NCI-H1048 (cell line): ENCODE results near the gene GBP7.
"Not testable (repeated sequence)": the region's sequence is repeated elsewhere in the genome, so short reads cannot be mapped to it uniquely, and the experiment has no call there.

Source experiments
- DNase-seq: peaks from one replicate; lab custom pipeline; 2025; lab: John Stamatoyannopoulos, UW

GBP7 gene

DNA sequence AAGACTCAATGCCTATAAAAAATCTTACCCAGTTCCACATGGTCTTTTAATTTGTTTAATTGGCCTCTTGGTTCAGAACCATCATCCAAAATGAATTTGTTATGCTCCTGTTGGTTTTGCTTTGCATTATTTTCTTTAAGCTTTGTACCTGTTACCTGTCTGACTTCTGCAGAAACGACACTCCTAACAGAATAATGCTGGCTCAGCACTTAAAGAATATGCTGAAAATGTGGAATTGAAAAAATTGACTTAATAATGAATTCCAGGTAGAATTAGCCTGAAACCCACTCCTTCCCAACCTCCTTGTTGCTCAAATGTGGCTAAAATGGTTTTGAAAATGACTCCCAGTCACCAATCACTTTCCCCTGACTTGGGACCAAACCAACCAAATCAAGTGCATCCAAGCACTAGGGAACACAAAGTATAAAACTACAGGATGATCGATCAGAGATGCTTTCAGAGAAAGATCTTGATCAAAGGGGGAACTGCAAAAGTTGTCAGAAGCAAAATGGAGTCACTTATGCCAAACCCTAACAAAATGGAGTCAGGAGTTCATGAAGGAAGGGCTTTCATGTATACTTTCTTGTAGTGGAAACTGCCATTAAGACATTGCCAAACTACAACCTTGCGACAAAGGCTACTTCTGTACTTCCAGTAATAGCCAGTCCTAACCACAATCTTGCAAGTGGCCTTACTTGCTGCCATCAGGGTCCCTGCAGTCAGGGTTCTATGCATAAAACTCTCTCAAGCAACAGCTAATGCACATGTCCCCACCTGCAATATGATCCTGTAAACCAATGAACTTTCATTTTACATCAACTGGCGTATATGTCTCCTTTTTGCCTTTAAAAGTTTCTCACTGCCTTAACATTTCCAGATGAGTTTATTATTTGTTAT is 5.4 kb downstream of the GBP7 start:
- no peak for DNase-seq

DNA sequence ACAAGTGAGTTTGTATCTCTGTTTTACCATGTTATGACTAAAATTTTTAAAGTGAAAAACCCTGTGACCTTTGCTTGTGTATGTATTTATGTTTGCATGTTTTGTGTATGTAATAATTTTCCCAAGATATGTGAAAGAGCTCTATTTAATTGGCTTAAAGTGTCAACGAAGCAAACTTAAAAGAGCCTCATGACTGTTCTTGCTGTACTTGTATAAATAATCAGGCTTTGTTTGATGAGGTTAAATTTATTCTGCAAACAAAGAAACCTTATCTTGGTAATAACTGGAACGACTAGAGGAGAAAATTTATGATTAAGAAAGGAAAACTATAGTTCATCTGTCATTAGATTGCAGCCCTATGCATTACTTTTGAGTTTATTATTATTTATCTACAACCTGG is 6.6 kb downstream of the GBP7 start:
- DNase-seq: no peak

DNA sequence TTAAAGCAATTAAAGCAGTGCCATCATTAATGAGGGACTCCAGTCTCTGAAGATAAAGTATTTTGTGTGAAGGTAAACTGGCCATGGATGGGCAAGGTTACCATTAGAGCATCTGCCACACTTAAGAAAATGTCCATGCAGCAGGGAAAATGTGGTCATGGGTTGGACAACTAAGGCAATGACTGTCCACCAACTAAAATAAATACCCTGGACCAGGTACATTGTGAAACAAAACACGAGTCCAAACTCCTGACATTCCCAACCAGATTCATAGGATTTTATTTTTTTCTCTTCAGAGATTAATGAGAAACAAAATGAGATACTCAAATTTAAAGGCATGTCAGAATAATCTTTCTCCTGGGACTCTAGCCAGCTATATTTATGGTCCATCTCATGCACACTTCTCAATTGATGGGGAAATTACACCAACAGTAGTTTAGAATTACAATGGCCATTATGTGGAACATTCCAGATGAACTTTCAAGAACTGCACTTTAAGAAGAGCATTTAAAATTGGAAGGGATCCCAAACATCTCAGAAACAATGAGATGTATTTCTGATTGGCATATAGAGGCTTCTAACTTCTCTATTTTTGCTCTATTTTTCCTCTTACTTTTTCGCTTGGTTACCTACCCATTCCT is 8.1 kb downstream of the GBP7 start:
- DNase-seq: no peak

DNA sequence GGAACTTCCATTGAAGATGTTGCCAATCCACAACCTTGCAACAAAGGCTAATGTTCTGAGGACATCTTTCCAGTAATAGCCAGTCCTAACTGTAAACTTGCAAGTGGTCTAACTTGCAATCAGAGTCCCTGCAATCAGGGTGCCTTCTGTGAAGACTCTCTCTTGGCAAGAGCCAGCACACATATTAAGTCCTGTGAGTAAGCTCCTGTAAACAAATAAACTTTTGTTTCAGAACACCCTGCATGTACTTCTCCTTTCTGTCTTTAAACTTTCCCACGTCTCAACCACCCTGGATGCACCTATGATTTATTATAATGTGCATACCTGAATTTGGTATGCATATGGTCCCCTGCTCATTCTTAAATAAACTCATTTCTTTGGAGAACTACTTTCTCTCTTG is 9.1 kb downstream of the GBP7 start:
- no peak for DNase-seq

DNA sequence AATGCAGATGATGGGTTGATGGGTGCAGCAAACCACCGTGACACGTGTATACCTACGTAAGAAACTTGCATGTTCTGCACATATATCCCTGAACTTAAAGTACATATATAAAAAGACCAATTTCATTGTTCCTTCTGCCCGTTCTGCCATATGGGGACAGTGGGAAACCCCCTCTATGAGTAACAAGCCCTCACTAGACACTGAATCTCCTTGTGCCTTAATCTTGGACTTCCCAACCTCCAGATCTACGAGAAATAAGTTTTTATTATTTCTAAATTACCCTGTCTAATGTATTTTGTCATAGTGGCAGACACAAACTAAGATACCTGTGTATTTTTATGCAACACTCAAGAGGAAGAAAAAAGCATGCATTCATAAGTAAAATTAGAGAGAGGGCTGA is 10.0 kb downstream of the GBP7 start:
- no peak for DNase-seq

DNA sequence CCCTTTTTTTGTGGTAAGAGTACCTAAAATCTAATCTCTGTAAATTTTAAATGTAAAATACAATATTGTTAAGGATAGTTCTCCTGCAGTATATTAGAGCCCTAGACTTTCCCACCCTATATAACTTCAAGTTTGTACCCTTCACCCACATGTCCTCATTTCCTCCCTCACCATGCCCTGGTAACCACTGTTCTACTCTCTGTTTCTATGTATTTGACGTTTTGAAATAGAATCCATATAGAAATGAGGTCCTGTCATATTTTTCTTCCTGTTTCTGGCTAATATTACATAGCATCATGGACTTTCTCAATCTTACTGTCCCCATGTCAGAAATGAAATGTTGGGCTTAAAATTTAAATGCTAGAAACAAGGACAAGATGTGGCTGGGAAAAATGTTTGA is 24.8 kb downstream of the GBP7 start:
- no peak for DNase-seq

DNA sequence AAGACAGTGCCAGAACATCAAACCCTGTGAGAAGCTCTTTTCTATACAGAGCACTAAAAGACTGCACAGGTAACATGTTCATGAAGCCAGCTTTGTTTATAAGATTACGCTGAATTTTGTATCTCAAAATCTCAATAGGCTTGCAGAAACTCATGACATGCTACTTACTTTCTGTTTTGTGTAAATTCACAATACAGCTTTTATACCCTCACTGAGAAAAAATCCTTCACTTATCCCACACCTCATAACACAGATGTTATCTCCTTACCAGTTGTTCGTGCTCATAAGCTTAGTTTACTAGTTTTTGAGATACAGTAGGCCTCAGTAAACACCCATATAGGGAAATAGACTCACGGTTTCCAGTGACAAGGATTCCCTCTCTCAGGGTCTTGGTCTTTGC is 25.8 kb downstream of the GBP7 start:
- DNase-seq: no peak

DNA sequence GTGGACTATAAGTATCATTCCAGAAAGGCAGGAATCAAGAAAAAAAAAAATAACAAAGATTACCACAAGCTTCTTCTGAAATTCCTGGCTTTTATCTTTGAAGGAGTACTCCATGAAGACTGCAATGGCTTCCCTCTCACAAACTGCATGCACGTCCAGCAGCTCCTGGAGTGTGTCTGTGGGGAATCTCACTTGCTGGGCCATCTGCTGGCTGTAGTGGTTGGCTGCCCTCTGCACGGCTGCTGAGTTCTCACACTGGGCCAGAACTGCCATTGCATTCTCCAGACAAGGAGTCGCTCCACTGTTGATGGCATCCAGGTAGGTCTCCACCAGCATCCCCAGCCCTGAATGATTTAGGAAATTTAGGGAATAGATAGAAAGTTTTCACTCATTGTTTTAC is 26.6 kb downstream of the GBP7 start:
- no peak for DNase-seq

DNA sequence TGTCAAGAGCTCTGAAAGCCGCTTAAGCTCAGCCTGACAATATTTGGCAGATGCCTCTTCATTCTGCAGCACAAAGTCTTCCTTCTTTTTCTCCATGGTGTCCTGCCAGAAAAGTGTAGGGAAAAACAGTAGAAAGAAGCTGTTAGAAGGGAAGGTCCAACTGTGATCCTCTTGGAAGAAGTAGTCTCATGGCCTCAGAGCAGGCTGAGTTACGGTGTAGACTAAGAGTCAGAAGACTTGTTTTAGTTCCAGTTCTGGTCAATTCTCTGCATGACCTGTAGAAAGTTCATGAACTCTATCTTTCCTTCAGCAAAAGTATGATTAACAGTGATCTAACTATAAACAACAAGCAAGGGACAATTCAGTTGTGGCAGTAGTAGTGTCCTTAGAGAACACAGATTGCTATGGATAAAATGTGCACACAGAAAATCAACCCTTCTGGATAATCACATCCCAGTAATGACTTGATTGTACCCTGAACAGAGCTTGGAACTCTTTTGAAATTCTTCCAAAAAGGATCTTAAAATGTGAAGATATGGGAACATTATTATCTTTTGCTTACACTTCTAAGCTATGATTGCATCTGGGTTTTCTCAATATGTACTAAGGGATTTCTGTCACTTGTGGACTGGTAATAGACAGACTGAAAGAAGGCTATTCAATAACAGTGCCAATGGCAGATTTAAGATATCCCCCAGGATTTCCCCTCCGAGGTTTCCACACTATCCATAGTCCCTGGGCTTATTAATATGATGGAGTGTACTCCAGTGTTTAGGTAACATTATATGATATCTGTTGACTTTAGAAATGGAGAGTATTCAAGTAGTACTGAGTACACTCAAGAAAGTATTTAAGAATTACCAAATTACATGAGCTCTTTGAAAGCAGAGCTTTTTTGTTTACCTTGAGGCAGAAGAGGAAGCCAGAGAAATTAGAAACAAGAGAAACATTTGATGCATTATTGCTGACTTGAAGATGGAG is 27.8 kb downstream of the GBP7 start:
- no peak for DNase-seq

DNA sequence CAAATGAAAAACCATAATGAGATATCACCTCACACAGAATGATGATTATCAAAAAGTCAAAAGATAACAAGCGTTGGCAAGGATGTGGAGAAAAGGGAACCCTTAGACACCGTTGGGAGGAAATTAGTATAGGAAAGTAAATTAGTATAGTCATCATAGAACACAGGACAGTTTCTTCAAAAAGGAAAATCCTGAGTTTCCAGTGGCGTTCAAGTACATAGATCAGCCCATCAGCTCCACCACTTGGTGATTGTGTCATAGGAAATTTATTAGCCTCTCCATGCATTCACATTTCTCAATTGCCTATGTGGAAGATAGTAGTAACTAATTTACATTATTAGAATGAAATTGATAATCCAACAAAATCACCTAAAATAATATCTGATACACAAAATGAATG is 29.1 kb downstream of the GBP7 start:
- DNase-seq: no peak

DNA sequence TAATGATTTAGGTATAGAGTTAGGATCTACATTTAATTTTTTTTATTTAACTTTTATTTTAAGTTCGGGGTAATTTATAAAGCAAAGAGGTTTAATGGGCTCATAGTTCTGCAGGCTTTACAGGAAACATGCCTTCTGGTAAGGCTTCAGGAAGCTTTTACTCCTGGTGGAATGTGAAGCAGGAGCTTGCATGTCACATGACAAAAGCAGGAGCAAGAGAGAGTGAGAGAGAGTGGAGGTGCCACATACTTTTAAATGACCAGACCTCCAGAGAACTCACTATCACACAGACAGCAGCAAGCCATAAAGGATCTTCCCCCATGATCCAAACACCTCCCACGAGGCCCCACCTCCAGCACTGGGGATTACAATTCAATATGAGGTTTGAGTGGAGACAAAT is 32.3 kb downstream of the GBP7 start:
- no peak for DNase-seq

DNA sequence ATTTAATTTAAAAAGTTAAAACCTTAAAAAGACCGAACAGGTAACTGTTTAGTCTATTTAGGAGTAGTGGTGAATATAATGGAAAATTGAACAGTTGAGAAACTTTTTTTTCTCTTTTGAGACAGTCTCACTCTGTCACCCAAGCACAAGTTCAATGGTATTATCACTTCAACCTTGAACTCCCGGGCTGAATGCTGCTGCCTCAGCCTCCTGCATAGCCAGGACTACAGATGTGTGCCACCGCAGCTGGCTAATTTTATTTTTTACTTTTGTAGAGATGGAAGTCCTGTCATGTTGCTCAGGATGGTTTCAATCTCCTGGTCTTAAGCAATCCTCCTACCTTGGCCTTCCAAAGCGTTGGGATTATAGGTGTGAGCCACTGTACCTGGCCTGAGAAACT is 33.6 kb downstream of the GBP7 start:
- no peak for DNase-seq

DNA sequence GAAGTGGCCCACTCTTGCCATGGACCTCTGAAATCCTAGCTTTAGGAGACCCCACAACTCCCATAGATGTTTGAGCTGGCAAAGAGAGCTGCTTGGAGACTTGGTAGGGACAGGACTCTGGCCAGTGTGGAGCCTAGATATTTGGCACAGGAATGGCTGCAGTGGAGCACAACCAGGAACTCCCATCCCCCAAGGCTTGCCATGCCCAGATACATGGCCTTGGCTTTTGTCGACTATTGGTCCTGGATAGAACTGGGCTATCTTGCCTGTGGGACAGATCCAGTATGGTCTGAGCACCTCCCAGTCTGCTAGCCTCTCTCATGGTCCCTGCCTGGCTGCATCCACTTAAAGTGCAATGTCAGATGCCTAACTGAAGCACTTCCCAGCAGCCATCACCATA is 42.1 kb downstream of the GBP7 start:
- no peak for DNase-seq

DNA sequence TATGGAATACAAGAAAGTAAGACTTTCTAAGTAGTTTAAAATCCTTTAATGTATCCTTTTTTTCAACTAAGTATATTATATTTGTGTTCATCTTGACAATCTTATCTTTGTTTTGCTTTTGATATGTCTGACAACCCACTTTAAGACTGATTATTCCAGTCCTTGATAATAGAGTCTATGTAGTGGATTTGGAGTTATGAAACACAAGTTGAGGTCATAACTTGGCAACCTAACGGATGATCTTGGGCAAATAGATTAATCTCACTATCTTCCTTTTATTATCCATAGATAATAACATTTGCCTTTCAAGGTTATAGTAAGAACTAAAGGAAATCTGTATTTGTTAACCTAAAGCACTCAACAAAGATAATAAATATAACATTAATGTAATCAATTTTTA is 45.1 kb downstream of the GBP7 start:
- DNase-seq: no peak

DNA sequence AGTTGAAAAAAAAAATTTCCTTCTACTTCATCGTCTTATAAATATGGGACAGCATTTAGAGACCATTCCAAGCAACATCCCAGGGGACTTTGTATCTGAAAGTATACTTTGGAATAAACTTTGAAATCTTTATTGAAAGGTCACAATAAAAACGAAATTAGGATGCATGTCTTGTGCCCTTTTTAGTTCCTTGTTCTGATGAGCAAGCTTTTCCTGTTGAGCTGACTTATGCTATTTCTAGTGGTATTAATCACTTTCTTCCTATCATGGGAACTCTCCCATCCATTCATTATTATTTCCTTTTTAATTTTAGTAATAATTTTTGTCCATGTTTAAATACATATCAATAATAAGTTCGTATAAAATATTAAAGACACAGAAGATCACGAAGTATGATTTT is 45.9 kb downstream of the GBP7 start:
- no peak for DNase-seq

DNA sequence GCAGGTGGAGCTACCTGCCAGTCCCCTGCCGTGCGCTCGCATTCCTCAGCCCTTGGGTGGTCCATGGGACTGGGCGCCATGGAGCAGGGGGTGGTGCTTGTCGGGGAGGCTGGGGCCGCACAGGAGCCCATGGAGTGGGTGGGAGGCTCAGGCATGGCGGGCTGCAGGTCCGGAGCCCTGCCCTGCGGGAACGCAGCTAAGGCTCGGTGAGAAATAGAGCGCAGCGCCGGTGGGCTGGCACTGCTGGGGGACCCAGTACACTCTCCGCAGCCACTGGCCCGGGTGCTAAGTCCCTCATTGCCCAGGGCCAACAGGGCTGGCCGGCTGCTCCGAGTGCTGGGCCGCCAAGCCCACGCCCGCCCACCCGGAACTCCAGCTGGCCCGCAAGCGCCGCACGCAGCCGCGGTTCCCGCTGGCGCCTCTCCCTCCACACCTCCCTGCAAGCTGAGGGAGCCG is 47.8 kb downstream of the GBP7 start:
- DNase-seq: not testable (repeated sequence)

DNA sequence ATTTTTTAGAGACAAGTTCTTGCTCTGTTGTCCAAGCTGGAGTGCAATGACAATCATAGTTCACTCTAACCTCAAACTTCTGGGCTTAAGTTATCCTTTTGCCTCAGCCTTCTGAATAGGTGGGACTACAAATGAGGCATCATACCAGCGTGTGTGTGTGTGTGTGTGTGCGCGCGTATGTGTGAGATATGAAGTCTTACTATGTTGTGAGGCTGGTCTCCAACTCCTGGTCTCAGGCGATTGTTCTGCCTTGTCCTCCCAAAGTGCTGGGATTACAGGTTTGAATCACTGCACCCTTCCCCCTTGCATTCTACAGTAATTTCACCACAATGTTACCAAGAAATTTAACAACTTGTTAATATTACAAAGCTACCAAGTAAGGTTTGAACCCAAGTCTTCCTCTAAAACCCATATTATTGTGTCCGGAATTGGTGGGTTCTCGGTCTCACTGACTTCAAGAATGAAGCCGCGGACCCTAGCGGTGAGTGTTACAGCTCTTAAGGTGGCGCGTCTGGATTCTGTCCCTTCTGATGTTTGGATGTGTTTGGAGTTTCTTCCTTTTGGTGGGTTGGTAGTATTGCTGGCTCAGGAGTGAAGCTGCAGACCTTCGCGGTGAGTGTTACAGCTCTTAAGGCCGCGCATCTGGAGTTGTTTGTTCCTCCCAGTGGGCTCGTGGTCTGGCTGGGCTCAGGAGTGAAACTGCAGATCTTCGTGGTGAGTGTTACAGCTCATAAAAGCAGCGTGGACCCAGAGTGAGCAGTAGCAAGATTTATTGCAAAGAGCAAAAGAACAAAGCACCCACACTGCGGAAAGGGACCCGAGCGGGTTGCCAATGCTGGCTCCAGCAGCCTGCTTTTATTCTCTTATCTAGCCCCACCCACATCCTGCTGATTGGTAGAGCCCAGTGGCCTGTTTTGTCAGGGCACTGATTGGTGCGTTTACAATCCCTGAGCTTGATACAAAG is 48.9 kb downstream of the GBP7 start:
- DNase-seq: not testable (repeated sequence)

DNA sequence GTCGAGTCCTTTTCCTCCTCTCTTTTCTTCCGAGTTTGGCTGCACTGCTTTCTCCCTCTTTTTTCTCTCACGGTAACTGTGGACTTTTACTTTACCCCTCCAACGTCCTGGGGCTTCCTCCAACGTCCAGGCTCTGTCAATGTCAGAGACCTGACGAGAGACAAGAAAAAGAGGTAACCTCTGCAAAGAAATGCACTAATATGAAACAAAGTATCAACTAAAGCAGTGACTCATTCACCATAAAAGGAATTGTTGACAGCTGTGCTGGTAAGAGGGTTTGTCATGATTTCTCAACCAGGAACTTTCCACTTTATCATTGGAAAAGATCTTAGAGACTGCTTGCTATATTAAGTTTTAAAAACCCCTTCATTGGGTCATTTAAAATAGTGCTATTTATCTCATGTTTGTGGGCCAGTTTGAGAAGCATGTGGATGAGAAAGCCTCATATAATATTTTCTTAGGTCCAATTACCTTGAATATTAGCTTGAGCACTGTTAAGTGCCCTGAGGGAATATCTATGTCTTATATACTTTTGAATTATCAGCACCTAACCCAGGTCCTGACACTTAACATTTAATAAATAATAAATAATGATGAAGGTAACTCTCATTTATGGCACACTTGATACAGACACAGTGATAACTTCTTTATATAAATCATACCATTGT is 49.8 kb downstream of the GBP7 start, which contains the start of gene GBP2:
Gene GBP2 (minus strand): TSS at position 202 of the 668 bp plus-strand sequence. CDS start 4,148 bp downstream, outside the sequence.
- no peak for DNase-seq

DNA sequence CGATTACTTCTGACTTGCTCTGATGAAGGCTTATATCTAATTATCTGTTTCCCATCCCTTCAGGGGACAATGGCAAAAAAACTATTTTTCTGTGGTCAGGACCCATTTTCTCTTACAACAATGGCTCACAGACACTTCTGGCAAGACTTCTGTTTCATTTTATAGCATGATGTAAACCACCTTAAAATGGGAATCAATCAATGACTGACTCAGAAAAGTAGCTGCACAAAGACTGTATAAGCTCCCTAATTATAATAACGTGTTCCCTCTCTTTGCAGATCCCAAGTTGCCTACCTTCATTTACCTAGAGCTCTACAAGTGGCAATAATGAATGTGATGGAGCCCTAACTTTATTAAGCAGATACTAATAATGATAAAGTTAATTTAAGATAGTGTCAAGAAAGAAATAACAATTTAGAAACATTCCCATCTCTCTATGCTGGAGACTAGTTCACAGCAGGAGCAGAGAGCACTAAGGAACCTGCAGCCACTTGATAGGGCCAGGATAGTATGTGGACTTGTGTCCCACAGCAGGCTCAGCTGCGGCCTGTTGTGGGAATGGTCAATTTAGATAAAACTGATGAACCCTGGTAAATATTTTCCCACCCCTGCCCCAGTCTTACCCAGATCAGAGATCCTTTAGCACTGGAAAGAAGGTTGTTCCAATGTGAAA is 50.4 kb downstream of the GBP7 start:
- DNase-seq: no peak

DNA sequence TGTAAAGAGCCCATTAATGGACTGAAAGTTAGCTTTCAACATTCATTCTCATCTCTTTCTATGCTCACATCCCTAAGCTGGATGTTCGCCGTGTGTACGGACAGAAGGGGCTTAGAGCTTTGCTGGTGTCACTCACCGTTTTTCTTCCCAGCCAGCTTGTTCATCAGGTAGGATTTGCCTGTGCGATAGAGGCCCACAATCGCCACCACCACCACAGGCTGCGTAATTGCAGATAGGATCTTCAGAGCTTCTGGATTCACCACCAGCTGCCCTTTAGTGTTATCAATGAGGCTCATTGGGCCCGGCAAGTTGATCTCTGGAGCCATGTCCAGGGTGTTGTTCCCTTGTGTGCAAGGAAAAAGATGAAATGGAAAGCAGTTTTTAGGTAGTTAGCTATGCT is 54.2 kb downstream of the GBP7 start:
- no peak for DNase-seq
